UCSD-AML1 (cell line): ENCODE results near the gene TGFBR1.
"Not testable (repeated sequence)": the region's sequence is repeated elsewhere in the genome, so short reads cannot be mapped to it uniquely, and the experiment has no call there.

Source experiments
- DNase-seq: peaks from one replicate; lab custom pipeline; 2025; ENCODE audit not compliant: unreplicated experiment; lab: John Stamatoyannopoulos, UW

Gene TGFBR1

GRCh38 chr9:99075246-99075912, 29.5 kb upstream of the TGFBR1 start:
- peak; percentile 32 for DNase-seq

- DNase-seq: no peak
These were observed 28.9 kb upstream of the TGFBR1 start for GRCh38 chr9:99076030-99076429.

- DNase-seq: peak; percentile 57
These were observed 28.3 kb upstream of the TGFBR1 start for GRCh38 chr9:99076483-99077171.

GRCh38 chr9:99078717-99079116, 26.2 kb upstream of the TGFBR1 start:
- no peak for DNase-seq

- no peak for DNase-seq
These were observed 25.4 kb upstream of the TGFBR1 start for GRCh38 chr9:99079542-99079941.

- DNase-seq: no peak
These were observed 21.9 kb upstream of the TGFBR1 start for GRCh38 chr9:99083051-99083450.

GRCh38 chr9:99085949-99086948, 18.7 kb upstream of the TGFBR1 start:
- no peak for DNase-seq

GRCh38 chr9:99087462-99087861, 17.5 kb upstream of the TGFBR1 start:
- DNase-seq: no peak

GRCh38 chr9:99090336-99091130, 14.4 kb upstream of the TGFBR1 start:
- no peak for DNase-seq

GRCh38 chr9:99092643-99093491, 12.0 kb upstream of the TGFBR1 start:
- DNase-seq: peak; percentile 42

GRCh38 chr9:99093492-99093791, 11.5 kb upstream of the TGFBR1 start:
- no peak for DNase-seq

- DNase-seq: no peak
These were observed 9.3 kb upstream of the TGFBR1 start for GRCh38 chr9:99095565-99095964.

- no peak for DNase-seq
These were observed 8.5 kb upstream of the TGFBR1 start for GRCh38 chr9:99096409-99096808.

GRCh38 chr9:99099806-99100585, 4.9 kb upstream of the TGFBR1 start:
- not testable (repeated sequence) for DNase-seq

GRCh38 chr9:99101271-99101670, 3.6 kb upstream of the TGFBR1 start:
- DNase-seq: no peak

GRCh38 chr9:99101812-99102211, 3.1 kb upstream of the TGFBR1 start:
- no peak for DNase-seq

GRCh38 chr9:99103054-99103895, 1.6 kb upstream of the TGFBR1 start:
- no peak for DNase-seq

- no peak for DNase-seq
These were observed 933 bp upstream of the TGFBR1 start for GRCh38 chr9:99103901-99104458.
